ENCODE data around the gene SCNN1G.
"Not testable (repeated sequence)": the region's sequence is repeated elsewhere in the genome, so short reads cannot be mapped to it uniquely, and the experiment has no call there.

The SCNN1G gene, protein sequence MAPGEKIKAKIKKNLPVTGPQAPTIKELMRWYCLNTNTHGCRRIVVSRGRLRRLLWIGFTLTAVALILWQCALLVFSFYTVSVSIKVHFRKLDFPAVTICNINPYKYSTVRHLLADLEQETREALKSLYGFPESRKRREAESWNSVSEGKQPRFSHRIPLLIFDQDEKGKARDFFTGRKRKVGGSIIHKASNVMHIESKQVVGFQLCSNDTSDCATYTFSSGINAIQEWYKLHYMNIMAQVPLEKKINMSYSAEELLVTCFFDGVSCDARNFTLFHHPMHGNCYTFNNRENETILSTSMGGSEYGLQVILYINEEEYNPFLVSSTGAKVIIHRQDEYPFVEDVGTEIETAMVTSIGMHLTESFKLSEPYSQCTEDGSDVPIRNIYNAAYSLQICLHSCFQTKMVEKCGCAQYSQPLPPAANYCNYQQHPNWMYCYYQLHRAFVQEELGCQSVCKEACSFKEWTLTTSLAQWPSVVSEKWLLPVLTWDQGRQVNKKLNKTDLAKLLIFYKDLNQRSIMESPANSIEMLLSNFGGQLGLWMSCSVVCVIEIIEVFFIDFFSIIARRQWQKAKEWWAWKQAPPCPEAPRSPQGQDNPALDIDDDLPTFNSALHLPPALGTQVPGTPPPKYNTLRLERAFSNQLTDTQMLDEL

DNA sequence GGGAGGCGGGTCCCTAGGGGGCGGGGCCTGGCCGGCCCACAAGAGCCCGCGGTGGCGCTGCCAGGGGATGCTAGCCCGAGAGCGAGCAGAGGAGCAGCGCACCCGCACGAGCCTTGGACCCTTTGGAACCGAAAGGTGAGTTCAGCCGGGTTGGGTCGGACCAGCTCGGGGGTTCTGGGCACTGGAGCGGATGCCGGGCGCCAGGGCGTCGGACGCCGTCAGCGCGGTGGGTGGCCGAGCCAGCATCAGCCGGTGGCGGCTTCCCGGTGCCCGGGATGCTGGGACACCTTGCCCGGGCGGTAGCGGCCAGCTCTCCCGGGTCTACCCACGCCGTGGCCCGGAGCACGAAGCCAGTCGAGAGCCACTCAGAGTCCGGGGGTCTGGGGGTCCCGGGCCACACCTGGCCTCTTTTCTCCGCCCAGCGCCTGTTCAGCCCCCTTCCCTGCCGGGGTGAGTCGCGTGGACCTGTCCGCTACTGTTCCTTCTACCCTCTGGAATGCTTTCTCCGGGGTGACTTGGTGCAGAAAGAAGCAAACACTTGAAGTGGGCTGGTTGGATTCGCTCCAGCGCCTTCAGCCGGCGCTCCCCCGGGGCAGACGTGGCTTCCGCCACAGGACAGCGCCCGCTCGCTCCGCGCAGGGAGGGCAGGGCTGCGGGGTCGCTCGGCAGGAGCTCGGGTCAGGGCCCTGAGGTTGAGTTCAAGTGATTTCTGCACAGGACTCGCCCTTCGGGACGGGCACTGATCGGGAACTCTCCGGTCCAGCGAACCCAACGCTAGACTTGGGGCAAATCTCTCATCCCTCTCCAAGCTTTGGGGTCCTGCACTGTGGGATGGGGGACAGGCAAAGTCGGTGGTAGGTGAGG lies at the start of gene SCNN1G:
SCNN1G (plus strand) TSS at position 67 of the 864 bp plus-strand sequence. CDS start 3,527 bp downstream, outside the sequence.
- DNase-seq (ENCODE audit: low read depth, low spot score) = peak; percentile 39

DNA sequence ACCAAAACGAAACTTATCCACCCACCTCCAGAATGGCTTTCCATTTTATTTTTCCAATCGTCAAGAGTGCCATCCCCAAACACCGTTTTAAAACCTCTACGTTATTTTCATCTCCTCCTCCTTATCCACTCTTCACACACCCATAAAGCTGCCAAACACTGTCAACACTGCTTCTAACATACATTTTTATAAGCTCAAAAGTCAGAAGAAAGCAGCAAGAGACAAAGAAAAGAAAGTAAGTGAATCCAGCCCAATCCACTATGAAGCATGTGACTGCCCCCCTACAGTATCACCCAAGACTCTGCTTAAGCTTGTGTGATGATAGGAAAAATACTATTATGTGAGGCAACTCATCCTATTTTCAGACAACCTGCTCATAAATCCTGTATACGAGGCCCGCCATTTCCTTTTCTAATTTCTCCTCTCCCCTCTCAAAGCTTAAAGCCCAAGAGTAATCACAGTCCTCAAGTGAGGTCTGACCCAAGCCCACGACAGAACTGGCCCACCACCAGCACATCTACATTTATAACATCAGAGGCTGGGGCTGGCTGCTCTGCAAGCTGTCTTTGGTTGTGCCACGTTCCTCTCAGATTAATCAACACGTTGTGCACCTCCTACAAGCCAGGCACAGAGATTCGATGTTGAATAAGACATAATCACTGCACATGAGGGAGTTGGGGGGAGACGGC lies 49.6 kb upstream of the SCNN1G start:
- peak; percentile 46 for DNase-seq (ENCODE audit: low read depth, low spot score)

DNA sequence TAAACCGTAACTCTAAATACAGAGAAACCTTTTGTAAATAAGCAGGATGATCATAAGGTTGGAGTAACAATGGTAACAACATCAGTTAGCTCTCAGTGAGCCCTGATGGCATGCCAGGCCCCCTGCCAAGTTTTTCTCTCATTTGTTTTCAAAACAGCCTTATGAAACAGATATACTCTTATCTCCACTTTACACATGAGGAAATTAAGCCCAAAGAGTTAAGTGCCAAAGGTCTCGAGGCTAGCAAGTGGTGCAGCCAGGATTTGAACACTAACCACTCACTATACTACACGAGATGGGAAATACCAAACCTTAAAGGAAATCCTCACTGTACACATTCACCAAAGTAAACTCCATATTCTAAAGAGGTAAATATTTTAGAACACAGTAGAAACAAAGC lies 48.3 kb upstream of the SCNN1G start:
- no peak for DNase-seq (ENCODE audit: low read depth, low spot score)

DNA sequence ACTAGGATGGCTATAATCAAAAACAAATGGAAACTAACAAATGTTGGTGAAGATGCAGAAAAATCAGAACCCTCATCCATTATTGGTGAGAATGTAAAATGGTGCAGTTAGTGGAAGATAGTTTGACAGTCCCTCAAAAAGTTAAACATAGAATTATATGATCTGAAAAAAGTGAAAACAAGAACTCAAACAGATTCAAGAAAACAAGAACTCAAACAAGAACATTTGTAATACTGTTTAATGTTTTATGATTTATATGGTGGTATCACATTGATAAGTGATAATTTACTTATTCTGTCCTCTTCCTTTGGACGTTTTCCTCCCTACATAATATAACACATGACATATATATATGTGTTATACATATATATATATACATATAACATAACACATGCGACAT lies 45.3 kb upstream of the SCNN1G start:
- no peak for DNase-seq (ENCODE audit: low read depth, low spot score)

DNA sequence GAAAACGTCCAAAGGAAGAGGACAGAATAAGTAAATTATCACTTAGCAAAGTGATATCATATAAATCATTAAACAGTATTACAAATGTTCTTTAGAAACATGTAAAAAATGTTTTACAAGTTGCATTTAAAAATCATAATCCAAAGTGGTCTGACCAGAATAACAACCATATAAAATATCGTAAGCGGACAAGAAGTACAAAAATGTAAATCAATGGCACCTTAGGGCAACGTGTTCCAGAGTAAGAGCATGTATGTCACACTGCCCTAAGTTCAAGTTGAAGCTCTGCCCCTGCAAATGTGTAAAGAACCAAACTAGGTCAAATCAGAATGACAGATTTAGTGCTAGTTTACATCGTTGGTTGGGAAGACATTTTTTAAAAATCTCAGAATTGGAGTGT lies 44.7 kb upstream of the SCNN1G start:
- DNase-seq (ENCODE audit: low read depth, low spot score) = no peak

DNA sequence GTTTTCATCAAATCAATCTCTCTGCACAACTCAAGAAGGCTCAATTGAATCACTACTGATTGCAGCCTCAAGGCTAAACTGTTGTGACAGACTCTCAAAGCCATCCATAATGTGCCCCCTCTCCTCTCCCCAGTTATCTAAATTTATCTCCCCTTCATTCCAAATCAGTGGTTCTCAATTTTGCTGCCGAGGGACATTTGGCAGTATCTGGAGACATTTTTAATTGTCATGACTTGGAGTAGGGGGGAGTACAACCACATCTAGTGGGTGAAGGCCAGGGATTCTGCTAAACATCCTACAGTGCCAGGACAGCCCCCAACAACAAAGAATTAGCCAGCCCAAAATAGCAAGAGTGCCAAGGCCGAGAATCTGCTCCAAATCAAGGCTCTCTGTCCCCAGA lies 42.4 kb upstream of the SCNN1G start:
- no peak for DNase-seq (ENCODE audit: low read depth, low spot score)

DNA sequence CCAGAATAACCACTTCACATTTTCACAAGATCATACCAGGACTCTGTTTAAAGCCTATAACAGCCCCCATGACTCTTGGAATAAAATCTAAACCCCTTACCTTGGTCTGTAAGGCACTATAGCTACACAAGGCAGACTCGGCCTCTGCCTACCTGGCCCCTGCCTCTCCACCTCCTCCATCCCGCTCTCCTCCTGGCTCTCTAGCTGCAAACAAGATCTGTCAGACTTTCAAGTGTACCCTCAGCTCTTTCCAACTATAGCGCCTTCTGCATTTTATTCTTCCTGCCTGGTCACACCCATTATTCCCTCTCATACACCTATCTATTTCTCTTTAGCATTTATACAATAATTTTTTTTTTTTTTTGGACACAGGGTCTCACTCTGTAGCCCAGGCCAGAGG lies 41.5 kb upstream of the SCNN1G start:
- no peak for DNase-seq (ENCODE audit: low read depth, low spot score)

DNA sequence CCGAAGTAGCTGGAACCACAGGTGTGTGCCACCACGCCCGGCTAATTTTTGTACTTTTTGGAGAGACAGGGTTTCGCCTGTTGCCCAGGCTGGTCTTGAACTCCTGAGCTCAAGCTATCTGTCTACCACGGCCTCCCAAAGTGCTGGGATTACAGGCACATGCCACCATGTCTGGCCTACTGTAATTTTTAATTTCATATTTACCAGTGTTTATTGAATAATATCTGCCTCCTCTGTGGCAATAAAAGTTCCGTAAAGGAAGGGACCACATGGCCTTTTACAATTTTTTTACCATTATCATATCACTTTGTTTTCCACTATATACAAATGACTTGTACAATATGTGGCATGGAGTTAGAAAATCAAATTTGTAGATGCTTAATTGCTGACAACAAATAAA lies 41.0 kb upstream of the SCNN1G start:
- no peak for DNase-seq (ENCODE audit: low read depth, low spot score)

DNA sequence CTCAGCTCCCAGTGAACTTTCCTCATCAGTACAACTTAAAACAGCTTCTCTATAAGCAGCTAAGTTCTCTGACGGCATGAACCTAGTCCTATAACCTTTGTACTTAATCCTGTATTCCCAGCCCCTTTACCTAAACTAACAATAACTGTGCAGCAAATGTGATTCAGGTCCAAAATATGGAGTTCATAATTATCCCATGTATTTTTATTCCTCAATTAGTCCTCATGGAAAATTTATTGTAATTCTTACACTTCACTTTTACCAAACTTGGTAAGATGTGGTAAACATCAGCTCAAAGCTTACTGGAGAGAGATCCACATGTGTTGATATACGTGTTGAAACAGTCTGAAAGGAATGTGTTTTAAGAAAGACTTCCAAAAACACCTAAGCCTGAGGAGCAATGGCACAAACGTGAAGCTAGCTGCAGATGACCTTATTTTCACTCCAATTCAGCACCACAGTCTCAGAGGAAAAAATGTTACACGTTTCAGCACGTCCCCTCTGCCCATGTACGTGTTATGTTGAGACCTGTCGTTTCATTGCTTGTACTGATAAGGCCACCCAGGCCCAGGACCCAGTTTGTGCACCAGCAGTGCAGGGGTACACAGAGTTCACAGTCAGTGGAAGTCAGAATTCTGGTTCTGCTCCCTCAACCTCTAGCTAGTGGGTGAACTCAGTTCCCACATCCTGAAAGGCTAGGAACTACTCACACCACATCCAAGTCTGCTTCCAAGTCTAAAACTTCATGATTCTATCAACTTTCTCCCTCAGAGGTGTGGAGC lies 40.4 kb upstream of the SCNN1G start:
- no peak for DNase-seq (ENCODE audit: low read depth, low spot score)

DNA sequence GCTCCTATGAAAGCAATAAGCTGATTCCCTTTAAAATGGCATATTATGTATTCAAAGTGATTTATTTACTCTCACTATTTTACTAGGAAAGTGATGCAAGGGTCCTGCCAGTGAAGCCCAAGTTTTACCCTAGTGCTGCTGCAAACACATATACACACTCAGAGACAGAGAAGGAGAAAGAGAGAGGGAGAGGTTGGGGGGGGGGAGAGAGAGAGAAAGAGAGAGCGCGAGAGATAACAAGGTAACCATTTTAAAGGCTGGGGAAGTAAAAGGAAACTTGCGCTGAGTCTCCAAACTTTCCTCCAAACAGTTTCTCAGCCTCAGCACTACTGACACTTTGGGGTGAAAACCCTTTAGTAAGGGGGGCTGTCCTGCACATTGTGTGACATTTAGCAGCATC lies 39.2 kb upstream of the SCNN1G start:
- DNase-seq (ENCODE audit: low read depth, low spot score) = no peak

DNA sequence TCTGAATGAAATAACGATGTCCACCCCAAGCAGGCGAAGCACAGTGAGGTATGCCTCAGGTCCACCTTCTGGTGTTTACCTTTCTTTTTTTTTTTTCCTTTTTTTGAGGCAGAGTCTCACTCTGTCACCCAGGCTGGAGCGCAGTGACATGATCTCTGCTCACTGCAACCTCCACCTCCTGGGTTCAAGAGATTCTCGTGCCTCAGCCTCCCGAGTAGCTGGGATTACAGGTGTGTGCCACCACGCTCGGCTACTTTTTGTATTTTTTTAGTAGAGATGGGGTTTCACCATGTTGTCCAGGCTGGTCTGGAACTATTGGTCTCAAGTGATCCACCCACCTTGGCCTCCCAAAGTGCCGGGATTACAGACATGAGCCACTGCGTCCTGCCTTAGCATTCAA lies 38.2 kb upstream of the SCNN1G start:
- not testable (repeated sequence) for DNase-seq (ENCODE audit: low read depth, low spot score)

DNA sequence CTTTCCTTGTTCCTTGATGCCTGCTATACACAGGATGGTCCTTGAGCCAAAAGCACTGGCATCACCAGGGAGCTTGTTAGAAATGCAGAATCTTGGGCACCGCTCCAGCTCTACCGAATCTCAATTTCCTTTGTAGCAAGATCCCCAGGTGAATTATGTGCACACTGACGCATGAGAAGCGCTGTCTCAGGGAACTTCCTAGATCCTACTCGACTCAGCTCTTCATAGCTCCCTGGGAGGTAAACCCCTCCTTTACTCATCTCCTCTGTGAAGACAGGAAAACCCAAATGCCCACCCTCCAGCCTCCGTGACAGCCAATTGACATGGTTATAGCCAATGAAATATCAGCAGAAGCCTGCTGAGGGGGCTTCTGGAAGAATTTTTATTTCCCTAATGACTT lies 37.4 kb upstream of the SCNN1G start:
- DNase-seq (ENCODE audit: low read depth, low spot score) = peak; percentile 44

DNA sequence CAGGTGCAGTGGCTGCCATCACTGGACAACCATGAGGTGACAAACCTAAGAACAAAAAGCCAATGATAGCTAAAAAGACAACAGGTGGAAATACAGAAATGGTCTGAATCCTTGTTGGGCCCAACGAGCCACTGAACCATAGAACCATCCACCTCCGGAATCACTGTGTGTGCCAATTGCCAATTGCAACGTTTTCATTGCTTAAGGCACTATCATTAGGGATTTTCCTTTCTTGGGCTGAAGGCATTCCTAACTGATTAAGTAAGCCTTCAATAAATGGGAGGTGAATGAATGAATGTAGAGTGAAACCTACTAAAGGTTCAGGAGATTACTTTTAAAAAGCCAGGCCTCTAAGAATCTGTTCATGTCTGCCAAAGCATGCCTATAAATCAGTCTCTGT lies 36.9 kb upstream of the SCNN1G start:
- DNase-seq (ENCODE audit: low read depth, low spot score) = peak; percentile 78

DNA sequence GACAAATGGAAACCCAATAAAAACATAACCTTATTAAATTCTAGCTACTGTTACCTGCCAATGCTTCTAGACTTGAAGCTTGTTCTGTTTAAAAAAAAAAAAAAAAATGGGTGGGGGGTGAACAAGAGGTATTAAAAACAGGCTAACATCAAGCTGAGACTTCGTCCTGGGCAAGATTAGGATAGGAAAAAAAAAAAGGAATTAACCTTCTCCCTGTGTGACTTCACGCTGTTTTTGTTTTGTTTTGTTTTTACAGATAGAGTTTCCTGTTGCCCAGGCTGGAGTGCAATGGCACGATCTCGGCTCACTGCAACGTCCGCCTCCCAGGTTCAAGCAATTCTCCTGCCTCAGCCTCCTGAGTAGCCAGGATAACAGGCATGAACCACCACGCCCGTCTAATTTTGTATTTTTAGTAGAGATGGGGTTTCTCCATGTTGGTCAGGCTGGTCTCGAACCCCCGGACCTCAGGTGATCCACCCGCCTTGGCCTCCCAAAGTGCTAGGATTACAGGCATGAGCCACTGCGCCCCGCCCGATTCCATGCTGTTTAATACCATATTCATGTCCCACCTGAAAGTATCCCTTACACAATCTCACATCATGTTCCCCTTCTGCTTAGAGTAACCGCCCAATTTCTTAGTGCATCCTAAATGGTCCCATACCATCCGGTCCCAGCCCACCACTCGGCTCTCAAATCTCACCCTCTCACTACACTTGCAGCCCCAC lies 35.5 kb upstream of the SCNN1G start:
- no peak for DNase-seq (ENCODE audit: low read depth, low spot score)

DNA sequence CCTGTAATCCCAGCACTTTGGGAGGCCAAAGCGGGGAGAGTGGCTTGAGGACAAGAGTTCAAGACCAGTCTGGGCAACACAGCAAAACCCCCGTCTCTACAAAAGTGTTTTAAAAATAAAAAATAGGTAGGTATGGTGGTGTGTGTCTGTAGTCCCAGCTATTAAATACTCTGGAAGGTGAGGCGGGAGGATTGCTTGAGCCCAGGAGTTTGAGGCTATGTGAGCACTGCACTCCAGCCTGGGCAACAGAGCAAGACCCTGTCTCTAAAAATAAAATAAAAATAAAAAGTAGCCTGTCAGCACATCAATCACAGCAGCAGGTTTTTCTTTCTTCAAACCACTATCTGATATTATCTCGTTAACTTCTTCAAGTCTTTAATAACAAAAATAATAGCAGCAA lies 34.9 kb upstream of the SCNN1G start:
- no peak for DNase-seq (ENCODE audit: low read depth, low spot score)

DNA sequence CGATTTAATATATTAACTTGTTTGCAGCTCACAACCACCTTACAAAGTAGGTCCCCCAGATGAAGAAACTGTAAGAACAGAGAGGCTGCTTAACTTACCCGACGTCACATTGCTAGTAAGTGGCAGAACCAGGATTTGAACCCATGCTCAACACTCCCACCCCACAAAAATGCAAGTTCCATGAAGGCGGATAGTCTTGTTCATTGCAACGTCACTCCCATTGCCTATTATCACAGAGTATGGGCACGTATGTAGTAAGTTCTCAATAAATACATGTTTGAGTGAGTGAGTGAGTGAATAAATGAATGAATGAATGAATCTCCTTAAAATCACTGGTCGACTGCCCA lies 34.4 kb upstream of the SCNN1G start:
- DNase-seq (ENCODE audit: low read depth, low spot score) = no peak

DNA sequence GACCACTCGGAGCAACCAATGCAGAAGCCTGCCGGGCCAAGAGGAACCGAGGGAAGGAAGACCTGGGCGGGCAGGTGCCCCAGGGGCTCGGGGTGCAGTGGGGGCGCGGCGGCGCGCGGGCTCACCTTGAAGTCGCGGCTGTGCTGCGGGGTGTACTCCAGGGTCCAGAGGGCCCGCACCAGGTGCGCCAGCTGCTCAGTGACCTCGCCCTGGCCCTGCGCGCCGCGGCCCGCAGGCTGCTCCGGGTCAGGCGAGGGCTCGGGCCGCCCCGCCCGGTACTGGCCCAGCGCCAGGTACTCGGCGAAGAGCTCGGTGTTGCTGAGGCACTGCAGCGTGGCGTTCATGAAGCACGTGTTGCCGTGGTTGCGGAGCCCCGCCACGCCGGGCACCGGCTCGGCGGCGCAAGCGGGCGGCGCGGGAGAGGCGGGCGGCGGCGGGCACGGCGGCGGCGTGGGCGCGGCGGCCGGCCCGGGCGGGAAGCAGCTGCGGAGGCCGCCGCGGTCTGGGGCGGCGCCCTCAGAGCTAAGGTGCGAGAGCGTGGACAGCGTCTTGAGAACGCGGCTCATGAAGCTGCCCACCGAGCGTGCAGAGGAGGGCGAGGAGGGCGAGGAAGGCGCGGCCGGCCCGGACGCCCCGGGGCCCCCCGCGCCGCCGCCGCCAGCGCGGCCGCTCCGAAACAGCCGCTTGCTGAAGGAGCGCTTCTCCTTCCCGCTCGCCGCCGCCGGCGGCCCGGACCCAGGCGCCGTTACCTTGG lies 33.9 kb upstream of the SCNN1G start:
- DNase-seq (ENCODE audit: low read depth, low spot score) = peak; percentile 75

DNA sequence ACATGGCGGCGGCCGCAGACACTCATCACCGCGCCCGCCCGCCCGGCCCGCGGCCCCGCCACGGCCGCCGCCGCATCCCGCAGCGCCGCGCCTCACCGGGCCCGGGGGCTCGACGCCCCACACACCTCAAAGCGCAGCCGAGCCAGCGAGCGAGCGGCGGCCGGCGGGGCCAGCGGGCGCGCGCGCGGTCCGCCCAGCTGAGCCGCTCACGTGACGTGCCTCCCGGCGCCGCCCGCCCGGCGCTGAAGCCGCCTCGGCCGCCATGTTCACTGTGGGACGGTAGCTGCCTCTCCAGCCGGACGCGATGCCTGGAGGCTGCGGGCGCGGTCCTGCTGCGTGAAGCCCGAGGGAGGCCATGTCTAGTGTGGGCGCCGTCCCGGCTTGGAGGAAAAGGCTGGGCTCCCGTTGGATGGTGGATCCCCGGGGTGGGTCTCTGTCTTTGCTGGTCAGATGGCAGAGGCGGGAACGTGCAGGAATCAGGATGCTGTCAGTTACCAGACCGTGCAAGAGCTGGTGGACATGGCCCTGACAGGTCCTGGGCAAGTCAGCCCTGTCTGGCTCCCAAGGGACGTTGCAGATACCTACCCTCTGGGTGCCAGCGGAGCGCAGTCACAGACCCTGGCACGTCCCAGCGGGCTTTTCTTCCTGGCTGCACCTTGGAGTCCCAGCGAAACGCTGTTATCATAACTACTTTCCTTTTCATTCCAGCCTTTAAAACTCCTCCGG lies 33.1 kb upstream of the SCNN1G start, which contains the start of gene USP31:
USP31 (minus strand) TSS at position 186 of the 726 bp plus-strand sequence; CDS start at position 4, 182 bp downstream.
- DNase-seq (ENCODE audit: low read depth, low spot score) = peak; percentile 99

DNA sequence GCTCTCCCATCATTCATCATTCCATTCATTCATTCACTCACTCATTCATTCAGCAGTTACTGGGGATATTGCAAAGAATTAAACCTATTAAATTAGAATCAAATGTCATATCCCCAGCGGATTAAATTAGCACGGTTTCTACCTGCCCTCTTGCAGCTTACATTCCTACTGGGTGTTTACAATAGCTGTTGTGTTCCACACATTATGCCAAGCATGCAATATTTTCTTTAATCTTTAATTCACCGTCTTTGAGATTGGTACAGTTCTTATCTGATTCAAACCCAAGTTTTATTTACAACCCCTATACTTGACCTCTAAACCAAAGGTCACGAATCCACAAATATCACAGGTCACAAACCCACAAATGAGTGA lies 32.6 kb upstream of the SCNN1G start:
- DNase-seq (ENCODE audit: low read depth, low spot score) = no peak

Data from astrocyte of the hippocampus (primary cell).